ENCODE measurements around the gene DAZL.

The DAZL gene

DNA sequence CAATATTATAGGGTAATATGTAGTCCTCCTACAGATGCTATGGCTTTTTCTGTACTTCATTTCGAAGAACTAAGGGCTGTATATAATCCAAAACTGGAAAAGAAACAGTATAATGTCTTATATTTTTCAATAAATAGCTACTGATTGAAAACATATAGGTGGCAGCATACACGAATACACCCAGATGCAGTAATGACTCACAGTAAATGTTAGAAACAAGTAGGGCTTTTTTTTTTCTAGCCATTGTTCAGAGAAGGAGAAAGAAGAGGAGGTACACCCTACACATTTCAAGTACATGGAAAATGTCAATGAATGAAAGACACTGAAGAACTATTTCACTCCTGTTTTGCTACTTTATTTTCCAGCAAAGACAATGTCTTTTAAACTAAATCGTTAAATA is 9.4 kb downstream of the DAZL start:
- no peak for DNase-seq (ENCODE audit: low spot score)

DNA sequence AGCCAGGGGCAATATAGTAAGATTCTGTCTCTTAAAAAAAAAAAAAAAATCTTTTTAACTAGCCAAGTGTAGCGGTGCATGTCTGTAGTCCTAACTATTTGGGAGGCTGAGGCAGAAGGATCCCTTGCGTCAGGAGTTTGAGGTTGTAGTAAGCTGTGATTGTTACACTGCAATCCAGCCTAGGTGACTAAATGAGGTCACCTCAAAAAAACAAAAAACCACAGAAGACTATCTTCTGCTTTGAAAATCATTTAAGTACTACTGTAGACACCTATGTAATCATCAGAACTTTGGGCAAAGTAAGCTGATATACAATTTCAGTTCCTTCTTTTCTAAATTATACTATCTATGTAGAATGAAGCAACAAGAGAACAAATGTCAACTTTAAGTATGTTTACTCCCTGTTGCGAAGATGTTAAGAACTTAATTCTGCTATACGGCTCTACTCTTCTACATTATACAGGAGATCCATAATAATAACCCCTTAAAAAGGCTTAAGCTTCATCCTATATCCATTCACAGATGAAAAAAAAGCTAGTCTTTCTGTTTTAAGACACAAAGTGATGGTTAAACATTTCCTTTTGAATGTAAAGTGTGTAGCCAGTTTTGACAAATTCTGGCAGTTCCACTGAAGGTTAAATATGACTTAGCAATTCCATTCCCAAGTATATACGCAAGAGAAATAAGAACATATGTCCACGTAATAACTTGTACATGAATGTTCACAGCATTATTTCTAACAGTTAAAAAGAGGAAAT is 15.2 kb downstream of the DAZL start:
- DNase-seq (ENCODE audit: low spot score), result no peak

DNA sequence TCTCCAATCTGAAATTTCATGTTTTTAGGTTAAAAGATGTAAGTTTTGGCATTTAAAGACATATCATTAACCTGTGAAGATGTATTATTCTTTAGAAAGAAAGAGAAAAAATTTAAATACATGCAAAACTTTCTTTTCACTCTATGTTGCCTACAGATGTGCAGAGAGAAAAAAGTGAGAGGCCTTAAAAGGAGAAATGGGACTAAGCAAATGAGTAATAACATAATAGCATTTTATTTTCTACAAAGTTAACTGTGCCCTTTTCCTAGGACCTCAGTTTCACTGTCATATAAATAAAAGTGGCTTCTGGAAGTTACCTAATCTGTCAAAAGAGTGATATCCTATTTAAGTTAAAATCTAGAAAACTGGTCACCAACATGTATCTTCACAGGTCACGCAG is 16.1 kb downstream of the DAZL start:
- DNase-seq (ENCODE audit: low spot score), result no peak

DNA sequence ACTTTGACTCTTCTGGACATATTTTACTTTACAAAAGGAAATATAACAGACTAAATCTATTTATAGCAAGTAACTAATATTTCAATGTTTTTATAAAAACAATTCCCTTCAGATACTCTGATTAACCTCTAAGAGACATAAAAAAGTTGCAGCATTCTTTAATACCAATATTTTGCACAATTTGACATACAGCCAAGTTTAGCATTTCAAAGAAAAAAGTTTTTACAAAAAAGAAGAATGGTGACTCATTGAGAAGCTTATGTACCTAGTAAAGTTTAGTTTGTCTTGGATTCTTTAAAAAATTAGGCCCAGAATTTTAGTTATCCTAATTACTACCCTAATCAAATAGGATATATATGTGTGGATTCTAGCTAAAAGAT is 17.6 kb downstream of the DAZL start:
- no peak for DNase-seq (ENCODE audit: low spot score)

DNA sequence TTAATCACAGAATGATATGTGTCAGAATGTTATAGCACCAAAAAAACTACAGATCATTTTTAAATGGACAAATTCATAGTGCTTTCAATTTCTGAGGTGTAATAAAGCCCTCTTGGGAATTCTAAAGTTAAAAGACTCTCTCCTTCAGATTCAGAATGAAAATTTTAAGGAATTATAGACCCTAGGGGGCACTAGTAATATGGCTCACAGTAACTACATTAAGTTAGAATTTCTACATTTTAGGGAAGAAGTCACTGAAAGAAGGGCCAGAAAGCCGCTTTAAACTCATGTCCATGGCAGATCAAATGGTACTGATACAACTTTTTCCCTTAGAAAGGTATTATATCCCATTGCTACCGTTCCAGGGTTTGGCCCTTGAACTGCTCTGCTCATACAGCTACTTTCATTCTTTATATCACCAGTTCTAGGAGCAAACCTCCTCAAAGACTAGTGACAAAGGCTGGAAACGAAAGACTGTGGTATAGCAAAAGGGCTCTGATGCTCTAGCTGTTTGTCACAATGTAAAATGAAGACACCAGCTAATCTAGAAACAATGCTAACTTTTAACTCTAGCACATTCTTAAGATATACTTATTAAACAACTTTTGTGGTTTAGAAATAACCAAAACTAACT is 18.1 kb downstream of the DAZL start:
- no peak for DNase-seq (ENCODE audit: low spot score)

DNA sequence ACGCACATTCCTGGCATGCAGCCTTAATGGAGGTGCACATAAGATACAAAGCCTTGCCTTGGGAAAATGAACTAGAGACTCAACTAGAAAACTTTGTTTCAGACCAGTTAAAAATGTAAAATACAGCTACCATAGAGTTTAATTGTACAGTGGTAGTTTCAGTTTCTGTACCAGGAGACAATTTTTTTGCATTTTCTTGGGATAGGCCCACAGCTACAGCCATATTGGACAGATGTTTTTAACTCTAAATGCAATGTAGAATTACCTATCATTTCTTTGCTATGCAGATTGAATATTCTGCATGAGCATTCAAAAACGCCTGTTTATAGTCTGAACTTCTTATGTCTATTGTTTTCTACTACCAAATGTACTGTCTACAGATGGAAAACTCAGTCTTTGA is 20.3 kb downstream of the DAZL start:
- no peak for DNase-seq (ENCODE audit: low spot score)

DNA sequence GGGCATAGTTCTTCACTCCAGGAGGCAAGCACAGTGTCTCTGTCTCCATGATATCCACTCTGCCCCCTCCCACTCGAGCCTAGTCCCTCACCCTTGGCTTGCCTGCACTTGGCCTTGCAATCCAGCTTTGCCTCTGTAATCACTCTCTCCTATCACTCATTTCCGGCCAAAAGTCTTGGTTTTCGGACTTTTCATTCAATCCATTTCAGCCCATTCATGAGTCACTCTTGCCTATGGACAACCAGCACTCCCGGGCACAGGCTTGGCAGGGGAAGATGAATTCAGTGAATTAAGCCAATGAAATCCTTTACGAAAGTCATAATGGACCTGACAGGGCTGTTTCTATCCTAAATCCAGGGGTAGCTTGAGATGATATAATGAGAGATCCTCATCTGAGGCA is 21.7 kb downstream of the DAZL start:
- DNase-seq (ENCODE audit: low spot score), result no peak

DNA sequence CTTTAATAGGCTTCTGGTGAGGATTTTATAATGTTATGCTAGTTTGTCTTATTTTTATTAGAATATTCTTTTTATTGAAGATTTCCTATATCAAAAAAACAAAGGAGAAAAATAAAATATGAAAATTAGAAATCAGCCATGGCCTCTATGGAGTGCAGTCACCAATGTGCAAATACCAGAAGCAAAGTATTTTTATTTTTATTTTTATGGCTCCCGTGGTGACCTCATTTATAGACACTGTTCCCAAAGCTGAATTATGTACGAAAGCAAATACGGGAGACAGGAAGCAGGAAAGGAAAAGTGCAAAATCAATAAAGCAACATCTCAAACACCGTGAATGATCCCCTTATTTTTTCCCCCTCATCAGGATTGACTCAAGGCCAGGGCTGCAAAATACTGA is 35.1 kb downstream of the DAZL start:
- no peak for DNase-seq (ENCODE audit: low spot score)

DNA sequence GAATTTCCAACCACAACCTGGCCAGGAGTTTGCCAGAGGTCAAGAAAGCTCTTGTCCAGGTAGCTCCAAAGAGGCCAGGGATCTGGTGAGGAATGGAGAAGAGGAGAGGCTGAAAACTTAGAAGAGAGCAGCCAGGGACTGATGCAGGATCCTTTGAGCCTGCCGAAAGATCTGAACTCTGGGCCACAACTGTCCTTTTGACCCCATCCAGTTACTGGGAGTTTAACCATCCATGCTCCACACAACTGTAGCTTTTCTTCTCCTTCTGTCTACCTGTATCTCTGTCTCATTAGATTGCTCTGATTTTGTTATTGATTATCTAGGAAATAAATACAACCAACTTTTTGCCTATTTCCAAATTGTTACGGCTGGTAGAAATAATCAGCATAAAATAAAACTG is 36.7 kb downstream of the DAZL start:
- DNase-seq (ENCODE audit: low spot score), result no peak

DNA sequence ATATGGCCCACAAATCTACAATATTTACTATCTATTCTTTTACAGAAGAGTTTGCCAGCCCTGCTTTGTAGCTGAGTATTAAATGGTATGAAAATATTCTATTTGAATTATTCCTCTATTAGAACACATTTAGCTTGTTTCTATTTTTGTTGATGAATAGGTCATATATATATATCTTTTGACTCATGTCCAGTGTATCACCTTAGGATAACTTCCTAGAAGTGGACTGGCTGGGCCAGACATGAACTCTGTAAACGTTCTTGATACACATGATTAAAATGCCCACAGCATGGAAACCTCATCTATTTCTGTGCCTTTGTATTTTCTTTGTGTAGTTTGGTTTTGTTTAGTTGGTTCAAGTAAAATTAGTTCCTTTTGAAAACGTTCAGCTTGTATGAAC is 37.1 kb downstream of the DAZL start:
- DNase-seq (ENCODE audit: low spot score), result no peak

DNA sequence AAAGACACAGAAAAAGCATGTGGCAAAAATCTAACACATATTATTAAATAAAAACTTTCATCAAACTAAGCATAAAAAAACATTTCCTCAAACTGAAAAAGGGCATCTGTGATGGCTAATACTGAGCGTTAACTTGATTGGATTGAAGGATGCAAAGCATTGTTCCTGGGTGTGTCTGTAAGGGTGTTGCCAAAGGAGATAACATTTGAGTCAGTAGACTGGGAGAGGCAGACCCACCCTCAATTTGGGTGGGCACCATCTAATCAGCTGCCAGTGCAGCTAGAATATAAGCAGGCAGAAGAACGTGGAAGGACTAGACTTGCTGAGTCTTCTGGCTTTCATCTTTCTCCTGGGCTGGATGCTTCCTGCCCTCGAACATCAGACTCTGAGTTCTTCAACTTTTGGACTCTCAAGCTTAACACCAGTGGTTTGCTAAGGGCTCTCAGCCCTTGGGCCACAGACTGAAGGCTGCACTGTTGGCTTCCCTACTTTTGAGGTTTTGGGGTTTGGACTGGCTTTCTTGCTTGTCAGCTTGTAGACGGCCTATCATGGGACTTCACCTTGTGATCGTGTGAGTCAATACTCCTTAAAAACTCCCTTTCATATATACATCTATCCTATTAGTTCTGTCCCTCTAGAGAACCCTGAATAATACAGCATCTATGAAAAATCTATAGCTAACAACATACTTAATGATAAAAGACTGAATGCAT is 45.4 kb downstream of the DAZL start:
- DNase-seq (ENCODE audit: low spot score), result no peak

DNA sequence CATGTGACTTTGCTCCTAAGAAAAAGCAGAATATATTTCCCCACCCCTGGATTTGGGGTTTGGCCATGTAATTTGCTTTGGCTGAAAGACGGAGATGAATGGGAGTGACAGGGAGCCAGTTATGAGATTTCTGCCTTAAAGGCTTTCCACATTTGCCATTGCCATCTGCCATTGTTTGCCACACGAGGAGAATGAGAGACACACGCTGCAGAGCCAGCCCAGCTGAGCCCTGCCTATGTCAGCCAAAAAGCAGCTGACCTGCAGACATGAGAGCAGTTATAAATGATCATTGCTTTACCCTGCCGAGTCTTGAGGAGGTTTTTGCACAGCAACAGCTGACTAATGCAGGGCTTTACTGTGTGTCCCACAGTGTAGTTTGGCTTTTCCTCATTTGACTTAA is 51.1 kb downstream of the DAZL start:
- DNase-seq (ENCODE audit: low spot score), result no peak

DNA sequence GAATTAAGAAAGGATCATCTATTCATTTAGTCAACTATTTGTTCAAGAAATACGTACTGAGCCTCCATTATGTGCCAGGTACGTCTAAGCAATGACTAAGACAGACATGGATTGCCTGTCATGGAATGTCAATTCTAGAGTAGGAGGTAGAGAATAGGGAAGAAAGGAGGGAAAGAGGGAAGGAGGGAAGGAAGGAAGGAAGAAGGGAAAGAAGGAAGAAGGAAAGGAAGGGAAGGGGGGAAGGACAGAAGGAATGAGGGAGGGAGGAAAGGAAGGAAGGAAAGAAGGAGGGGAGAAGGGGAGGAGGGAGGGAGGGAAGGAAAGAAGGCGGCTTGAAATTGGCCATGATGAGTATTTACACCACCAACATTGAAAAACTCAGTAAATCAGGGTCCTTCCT is 52.5 kb downstream of the DAZL start:
- no peak for DNase-seq (ENCODE audit: low spot score)

DNA sequence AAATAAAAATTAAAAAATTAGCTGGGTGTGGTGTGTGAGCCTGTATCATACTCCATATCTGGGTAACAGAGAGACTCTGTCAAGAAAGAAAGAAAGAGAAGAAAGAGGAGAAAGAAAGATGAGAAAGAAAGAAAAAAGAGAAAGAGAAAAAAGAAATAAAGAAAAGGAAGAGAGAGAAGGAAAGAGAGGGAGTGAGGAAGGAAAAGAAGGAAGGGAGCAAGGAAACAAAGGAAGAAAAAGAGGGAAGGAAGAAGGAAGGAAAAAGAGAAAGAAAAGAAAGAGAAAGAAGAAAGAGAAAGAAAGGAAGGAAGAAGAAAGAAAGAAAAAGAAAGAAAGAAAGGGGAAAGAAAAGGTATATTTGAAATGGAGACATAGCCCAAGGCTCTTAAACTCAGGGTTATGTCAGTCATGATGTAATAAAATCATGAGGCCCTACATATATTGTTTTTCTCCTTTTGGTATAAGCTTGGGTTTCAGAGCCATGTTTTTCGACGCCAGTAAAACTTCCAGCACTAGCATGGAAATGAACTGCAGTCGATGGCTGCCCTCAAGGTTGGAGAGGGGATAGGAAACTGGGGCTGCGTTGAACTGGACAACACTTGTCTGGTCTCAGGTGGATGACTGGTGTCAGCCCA is 53.8 kb downstream of the DAZL start:
- DNase-seq (ENCODE audit: low spot score), result no peak

DNA sequence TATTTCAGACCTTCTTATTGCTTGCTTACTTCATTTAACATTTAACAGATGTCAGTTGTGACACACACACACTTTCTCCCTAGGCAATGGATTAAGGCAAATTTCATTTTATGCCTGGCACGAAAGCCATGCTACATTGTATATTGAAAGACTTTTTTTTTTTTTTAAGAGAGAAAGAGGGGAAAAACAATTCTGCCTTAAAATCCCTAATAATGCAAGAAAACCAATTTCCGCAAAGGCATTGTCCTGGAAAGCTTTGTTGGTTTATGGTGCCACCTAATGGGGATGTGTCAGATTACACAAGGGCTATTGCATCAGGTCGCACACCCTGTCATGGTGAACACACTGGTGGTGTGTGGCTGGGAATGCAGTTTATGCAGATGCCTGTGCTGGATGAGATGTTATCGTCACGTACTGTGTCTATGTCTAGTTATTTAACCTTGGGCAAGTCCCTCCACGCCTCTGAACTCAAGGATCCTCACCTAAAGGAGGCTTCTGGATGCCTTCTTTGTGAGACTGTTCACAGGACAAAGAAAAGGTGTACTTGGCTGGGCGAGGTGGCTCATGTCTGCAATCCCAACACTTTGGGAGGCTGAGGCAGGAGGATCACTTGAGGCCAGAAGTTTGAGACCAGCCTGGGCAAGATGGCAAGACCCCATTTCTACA is 54.4 kb downstream of the DAZL start:
- DNase-seq (ENCODE audit: low spot score), result peak; percentile 81

DNA sequence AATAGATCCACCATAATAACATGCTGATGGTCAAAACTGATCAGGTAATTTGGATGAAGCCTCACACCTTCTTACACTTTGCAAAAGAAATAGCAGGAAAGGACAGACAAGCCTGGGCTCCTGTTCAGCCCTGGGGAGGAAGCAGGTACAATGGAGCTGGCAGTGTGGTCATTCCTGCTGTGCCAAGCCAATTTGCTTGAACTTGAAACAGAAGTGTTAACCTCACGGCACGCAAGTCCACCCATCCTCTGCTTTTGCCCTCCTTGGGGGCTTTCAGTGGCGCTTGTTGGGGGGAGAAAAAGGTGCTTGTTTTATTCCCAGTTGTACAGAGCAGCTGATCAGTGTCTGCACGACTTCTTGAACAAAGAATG is 54.9 kb downstream of the DAZL start:
- DNase-seq (ENCODE audit: low spot score), result no peak

DNA sequence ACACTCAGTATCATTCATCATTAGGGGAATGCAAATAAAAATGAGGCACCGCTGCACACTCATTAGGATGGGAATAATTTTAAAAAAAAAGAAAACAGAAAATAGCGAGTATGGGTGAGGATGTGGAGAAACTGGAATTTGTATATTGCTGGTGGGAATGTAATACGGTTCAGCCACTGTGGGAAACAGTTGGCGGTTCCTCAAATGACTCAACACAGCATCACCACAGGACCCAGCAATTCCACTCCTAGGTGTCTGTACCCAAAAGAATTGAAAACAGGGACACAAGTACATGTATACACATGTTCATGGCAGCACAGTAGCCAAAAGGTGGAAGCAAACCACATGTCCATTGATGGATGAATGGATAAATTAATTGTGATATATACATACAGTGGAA is 56.5 kb downstream of the DAZL start:
- no peak for DNase-seq (ENCODE audit: low spot score)

DNA sequence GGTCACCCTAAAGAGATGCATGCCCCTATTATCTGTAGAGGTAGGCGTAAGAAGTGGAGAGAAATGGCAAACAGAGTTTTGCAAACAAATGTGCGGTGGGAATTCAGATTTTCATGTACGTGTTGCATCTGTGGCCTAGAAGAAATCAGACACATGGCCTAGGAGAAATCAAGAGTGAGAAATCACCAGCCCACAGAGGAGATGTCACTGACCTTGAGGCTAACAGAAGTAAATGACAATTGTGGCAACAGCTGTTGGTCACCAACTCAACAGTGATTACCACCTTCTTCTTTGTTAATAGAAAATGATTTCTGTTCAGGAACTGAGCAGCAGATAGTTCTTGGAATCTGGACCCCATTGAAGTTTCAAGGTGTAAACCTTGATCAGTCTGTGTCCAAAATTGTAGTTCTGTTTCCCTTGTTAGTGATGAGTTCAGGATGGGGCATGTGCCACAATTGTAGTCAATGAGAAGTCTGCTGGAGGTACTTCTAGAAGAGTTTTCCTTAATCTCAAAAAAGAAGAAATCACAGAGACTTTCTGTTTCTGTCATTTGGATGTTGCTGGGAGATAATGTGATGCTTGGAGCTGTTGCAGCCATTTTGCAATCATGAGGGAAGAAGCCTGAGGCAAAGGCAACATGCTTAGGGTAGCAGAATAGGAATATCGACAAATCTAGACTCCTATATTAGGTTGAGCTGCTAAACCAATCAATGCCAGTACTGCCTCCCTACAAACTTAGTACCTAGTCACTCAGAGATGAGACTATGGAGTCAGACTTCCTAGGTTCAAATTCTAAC is 57.5 kb downstream of the DAZL start:
- DNase-seq (ENCODE audit: low spot score), result no peak

DNA sequence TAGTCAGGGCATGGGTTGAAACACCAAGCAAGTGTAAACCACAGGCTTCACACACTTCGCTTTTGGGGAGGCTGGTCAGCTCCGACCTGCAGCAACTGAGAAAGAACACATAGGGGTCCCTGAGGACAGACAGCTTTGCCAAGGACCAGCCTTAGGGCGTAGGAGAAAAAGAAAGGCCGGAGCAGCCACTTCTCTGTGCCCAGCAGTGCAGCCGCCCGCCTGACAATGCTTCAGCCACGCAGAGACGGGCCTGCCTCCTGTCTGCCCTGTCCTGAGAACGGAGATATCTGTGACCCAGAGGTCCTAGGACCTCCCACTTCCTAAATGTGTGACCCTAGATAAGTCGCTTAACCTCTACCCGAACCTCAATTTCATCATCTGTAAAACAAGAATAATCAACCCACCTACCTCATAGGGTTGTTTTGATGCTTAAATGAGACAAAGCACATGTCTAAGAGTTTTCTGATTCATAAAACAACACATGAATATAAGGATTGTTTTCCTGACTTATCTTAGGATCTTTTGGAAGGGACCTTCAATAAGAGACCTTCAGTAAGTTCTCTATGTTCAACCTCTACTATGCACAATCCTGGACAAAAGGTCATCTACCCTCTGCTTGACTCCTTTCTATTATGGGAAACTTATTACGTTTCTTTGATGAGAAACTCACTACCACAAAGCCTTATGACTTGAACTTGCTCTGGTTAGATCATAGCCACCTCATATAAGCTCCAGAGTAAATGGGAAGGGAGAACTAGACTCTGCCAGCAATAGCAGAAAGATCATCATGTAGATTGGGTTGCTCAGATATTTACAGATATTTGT is 58.8 kb downstream of the DAZL start:
- no peak for DNase-seq (ENCODE audit: low spot score)

DNA sequence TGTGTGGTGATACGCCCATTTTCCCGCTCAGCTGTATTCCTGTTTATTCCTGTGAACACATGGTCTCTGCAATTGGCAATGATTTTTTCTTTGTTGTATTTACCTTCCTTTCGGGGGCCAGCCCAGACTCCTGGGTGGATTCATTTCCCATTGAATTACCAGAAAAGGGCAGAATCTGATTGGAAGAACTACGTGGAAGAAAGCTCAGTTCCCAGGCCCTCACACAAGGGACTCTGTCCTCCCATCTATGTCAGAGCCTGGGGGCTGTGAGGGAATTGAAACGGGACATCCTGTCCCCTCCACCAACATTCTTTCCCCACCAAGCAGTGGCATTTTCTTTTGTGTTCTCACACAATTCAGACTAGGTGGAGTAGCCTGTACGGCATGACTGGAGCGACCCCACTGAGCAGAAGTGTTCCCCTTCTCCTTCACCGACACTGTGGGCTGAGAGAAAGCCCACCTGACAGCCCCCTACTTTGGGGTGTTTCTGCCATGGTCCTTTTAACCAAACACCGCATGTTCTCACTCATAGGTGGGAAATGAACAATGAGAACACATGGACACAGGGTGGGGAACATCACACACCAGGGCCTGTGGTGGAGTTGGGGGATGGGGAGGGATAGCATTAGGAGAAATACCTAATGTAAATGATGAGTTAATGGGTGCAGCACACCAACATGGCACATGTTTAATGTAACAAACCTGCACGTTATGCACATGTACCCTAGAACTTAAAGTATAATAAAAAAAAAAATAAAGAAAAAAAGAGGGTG is 59.6 kb downstream of the DAZL start:
- DNase-seq (ENCODE audit: low spot score), result no peak

All from ecto neural progenitor cell (in vitro differentiated cells).